HepG2 (cell line): Measurements from ENCODE around the gene EXOC3L4. TPM values are rescaled to one million over a fixed set of nuclear protein-coding genes. Genes with fewer than 3 reads are reported as not detected.

ENCODE experiments used
- ESRRA ChIP-seq: sonication (generic); formaldehyde crosslinking; IDR thresholded peaks from 2 replicates; pipeline ENCODE4 v1.5.1; 2020; ENCODE audit warnings: mild to moderate bottlenecking, low read depth, missing genetic modification reagents
- MXI1 ChIP-seq: IDR thresholded peaks from 3 replicates; pipeline ENCODE4 v1.6.1; 2012; ENCODE audit warnings: low read depth, low read length, inconsistent platforms, borderline replicate concordance
- NFATC3 ChIP-seq: sonication (generic); formaldehyde crosslinking; IDR thresholded peaks from 2 replicates; pipeline ENCODE4 v1.5.1; 2020; ENCODE audit warnings: mild to moderate bottlenecking, missing genetic modification reagents
- NFIC ChIP-seq: IDR thresholded peaks from 2 replicates; pipeline ENCODE4 v1.6.1; 2012; ENCODE audit warnings: mild to moderate bottlenecking, low read length, inconsistent platforms
- PPARG ChIP-seq: conservative IDR thresholded peaks from 2 replicates; pipeline ENCODE4 v1.6.1; 2016; ENCODE audit warnings: missing biosample characterization, missing genetic modification reagents
- RBM39 ChIP-seq: fragments of 200-400 bp; formaldehyde crosslinking; IDR thresholded peaks from one replicate; pipeline ENCODE4 v1.6.1; 2018; ENCODE audit warnings: antibody characterized with exemption, mild to moderate bottlenecking, low read depth, low read length; ENCODE audit not compliant: poor library complexity, severe bottlenecking
- ZNF30 ChIP-seq: sonication (generic); formaldehyde crosslinking; IDR thresholded peaks from 2 replicates; pipeline ENCODE4 v1.5.0; 2020; ENCODE audit warnings: mild to moderate bottlenecking, missing genetic modification reagents
- ZNF768 ChIP-seq: sonication (generic); formaldehyde crosslinking; IDR thresholded peaks from 2 replicates; pipeline ENCODE4 v1.4.0; 2020; ENCODE audit warnings: missing genetic modification reagents
- polyA plus RNA-seq, 8 experiments: library from polyadenylated mRNA; depleted of rRNA in 3 of 8; stranded (reverse) in 7 of 8; unstranded in 1 of 8; fragments of >200 nt; fragmentation: Illumina TruSeq in 4 of 8; extraction: Trizol in 4 of 8; gene quantifications; 2 replicates each; pipeline versions ENCODE4 v1.2.1 to v1.2.3, GENCODE V29; 2011 to 2016; ENCODE audit warnings: low read depth in 4 of 8, missing spikeins in 1 of 8, mixed read lengths in 1 of 8; ENCODE audit not compliant: insufficient read depth in 1 of 8
- total RNA-seq, 5 experiments: library from RNA; depleted of rRNA; stranded (reverse); fragments of >200 nt; fragmentation: Illumina TruSeq; extraction: Trizol; gene quantifications; 2 replicates each; pipeline ENCODE4 v1.2.3, GENCODE V29; 2016; ENCODE audit warnings: low read depth in 1 of 5
- TF ChIP-seq, protein P1 (sequence below): sonication (generic); formaldehyde crosslinking; IDR thresholded peaks from 2 replicates; pipeline ENCODE4 v1.8.1; 2022; ENCODE audit warnings: mild to moderate bottlenecking, missing genetic modification reagents
- TF ChIP-seq, protein P2 (sequence below): sonication (generic); formaldehyde crosslinking; IDR thresholded peaks from 2 replicates; pipeline ENCODE4 v1.4.0; 2020; ENCODE audit warnings: missing genetic modification reagents
- TF ChIP-seq, protein P3 (sequence below): sonication (generic); formaldehyde crosslinking; IDR thresholded peaks from 2 replicates; pipeline ENCODE4 v1.5.1; 2020; ENCODE audit warnings: missing genetic modification reagents, mild to moderate bottlenecking, borderline replicate concordance
- TF ChIP-seq, protein P4 (sequence below): sonication (generic); formaldehyde crosslinking; IDR thresholded peaks from 2 replicates; pipeline ENCODE4 v1.4.0; 2020; ENCODE audit warnings: low read depth, mild to moderate bottlenecking, missing genetic modification reagents
- TF ChIP-seq, protein P5 (sequence below): sonication (generic); formaldehyde crosslinking; IDR thresholded peaks from 2 replicates; pipeline ENCODE4 v1.4.0; 2020; ENCODE audit warnings: mild to moderate bottlenecking, missing genetic modification reagents
- TF ChIP-seq, protein P6 (sequence below): sonication (generic); formaldehyde crosslinking; IDR thresholded peaks from 2 replicates; pipeline ENCODE4 v1.4.0; 2020; ENCODE audit warnings: missing genetic modification reagents
- TF ChIP-seq, protein P7 (sequence below): IDR thresholded peaks from 2 replicates; pipeline ENCODE4 v1.6.1; 2016; ENCODE audit warnings: low read depth
- TF ChIP-seq, protein P8 (sequence below): sonication (generic); formaldehyde crosslinking; IDR thresholded peaks from 2 replicates; pipeline ENCODE4 v1.4.0; 2020; ENCODE audit warnings: missing genetic modification reagents

EXOC3L4 gene
- total and polyA plus RNA-seq, 2 of the 13 experiments (the other 11 are each of a cell fraction or from before 2014, with no cell fraction given) = 11.8 to 27.0 TPM

DNA sequence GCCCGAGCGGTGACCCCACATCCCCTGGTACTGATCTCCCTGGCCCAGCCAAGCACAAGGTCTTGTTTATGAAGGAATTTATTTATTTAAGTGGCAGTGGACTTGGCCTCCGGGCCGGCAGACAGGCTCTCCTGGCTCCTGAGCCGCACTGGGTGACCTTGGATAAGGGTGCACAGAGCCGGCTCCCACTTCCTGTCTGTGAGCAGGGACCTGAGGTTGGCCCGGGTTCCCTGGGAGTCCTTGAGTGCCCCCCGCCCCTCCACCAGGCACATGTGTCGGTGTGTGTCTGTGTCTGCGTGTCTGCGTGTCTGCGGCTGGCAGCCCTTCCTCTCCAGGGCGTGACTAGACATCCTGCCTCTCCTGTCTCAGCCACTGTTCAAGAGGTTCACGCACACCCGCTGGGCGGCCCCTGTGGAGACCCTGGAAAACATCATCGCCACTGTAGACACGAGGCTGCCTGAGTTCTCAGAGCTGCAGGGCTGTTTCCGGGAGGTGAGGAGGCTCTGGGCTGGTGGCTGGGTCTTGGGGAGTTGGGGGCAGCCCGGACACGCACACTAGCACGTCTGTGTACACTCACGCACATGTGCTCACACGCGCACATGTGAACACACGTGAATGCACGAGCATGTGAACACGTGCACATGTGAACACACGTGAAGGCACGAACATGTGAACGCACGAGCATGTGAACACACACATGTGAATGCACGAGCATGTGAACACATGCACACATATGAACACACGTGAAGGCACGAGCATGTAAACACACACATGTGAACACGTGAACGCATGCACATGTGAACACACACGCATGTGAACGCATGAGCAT lies 38.1 kb downstream of the EXOC3L4 start (continued):
- TF ChIP-seq, protein P1, sequence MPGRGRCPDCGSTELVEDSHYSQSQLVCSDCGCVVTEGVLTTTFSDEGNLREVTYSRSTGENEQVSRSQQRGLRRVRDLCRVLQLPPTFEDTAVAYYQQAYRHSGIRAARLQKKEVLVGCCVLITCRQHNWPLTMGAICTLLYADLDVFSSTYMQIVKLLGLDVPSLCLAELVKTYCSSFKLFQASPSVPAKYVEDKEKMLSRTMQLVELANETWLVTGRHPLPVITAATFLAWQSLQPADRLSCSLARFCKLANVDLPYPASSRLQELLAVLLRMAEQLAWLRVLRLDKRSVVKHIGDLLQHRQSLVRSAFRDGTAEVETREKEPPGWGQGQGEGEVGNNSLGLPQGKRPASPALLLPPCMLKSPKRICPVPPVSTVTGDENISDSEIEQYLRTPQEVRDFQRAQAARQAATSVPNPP = no peak
- TF ChIP-seq MXI1 = no peak
- TF ChIP-seq, protein P2, sequence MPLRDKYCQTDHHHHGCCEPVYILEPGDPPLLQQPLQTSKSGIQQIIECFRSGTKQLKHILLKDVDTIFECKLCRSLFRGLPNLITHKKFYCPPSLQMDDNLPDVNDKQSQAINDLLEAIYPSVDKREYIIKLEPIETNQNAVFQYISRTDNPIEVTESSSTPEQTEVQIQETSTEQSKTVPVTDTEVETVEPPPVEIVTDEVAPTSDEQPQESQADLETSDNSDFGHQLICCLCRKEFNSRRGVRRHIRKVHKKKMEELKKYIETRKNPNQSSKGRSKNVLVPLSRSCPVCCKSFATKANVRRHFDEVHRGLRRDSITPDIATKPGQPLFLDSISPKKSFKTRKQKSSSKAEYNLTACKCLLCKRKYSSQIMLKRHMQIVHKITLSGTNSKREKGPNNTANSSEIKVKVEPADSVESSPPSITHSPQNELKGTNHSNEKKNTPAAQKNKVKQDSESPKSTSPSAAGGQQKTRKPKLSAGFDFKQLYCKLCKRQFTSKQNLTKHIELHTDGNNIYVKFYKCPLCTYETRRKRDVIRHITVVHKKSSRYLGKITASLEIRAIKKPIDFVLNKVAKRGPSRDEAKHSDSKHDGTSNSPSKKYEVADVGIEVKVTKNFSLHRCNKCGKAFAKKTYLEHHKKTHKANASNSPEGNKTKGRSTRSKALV (CRISPR knock-in tag) = no peak
- TF ChIP-seq, protein P3, sequence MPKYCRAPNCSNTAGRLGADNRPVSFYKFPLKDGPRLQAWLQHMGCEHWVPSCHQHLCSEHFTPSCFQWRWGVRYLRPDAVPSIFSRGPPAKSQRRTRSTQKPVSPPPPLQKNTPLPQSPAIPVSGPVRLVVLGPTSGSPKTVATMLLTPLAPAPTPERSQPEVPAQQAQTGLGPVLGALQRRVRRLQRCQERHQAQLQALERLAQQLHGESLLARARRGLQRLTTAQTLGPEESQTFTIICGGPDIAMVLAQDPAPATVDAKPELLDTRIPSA = no peak
- TF ChIP-seq, protein P4, sequence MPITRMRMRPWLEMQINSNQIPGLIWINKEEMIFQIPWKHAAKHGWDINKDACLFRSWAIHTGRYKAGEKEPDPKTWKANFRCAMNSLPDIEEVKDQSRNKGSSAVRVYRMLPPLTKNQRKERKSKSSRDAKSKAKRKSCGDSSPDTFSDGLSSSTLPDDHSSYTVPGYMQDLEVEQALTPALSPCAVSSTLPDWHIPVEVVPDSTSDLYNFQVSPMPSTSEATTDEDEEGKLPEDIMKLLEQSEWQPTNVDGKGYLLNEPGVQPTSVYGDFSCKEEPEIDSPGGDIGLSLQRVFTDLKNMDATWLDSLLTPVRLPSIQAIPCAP (CRISPR knock-in tag) = no peak
- TF ChIP-seq, protein P5, sequence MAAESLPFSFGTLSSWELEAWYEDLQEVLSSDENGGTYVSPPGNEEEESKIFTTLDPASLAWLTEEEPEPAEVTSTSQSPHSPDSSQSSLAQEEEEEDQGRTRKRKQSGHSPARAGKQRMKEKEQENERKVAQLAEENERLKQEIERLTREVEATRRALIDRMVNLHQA (CRISPR knock-in tag) = no peak
- TF ChIP-seq ZNF768 (CRISPR knock-in tag) = no peak
- TF ChIP-seq, protein P6, sequence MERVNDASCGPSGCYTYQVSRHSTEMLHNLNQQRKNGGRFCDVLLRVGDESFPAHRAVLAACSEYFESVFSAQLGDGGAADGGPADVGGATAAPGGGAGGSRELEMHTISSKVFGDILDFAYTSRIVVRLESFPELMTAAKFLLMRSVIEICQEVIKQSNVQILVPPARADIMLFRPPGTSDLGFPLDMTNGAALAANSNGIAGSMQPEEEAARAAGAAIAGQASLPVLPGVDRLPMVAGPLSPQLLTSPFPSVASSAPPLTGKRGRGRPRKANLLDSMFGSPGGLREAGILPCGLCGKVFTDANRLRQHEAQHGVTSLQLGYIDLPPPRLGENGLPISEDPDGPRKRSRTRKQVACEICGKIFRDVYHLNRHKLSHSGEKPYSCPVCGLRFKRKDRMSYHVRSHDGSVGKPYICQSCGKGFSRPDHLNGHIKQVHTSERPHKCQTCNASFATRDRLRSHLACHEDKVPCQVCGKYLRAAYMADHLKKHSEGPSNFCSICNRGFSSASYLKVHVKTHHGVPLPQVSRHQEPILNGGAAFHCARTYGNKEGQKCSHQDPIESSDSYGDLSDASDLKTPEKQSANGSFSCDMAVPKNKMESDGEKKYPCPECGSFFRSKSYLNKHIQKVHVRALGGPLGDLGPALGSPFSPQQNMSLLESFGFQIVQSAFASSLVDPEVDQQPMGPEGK (CRISPR knock-in tag) = no peak
- TF ChIP-seq RBM39 = no peak
- TF ChIP-seq, protein P7, sequence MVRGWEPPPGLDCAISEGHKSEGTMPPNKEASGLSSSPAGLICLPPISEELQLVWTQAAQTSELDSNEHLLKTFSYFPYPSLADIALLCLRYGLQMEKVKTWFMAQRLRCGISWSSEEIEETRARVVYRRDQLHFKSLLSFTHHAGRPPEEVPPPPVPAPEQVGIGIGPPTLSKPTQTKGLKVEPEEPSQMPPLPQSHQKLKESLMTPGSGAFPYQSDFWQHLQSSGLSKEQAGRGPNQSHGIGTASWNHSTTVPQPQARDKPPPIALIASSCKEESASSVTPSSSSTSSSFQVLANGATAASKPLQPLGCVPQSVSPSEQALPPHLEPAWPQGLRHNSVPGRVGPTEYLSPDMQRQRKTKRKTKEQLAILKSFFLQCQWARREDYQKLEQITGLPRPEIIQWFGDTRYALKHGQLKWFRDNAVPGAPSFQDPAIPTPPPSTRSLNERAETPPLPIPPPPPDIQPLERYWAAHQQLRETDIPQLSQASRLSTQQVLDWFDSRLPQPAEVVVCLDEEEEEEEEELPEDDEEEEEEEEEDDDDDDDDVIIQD (CRISPR knock-in tag) = no peak
- no peak for TF ChIP-seq ZNF30 (CRISPR knock-in tag)
- no peak for TF ChIP-seq PPARG
- no peak for TF ChIP-seq NFATC3
- peak; percentile 47; the same call in 1 of the 2 replicates for TF ChIP-seq ESRRA
- TF ChIP-seq, protein P8, sequence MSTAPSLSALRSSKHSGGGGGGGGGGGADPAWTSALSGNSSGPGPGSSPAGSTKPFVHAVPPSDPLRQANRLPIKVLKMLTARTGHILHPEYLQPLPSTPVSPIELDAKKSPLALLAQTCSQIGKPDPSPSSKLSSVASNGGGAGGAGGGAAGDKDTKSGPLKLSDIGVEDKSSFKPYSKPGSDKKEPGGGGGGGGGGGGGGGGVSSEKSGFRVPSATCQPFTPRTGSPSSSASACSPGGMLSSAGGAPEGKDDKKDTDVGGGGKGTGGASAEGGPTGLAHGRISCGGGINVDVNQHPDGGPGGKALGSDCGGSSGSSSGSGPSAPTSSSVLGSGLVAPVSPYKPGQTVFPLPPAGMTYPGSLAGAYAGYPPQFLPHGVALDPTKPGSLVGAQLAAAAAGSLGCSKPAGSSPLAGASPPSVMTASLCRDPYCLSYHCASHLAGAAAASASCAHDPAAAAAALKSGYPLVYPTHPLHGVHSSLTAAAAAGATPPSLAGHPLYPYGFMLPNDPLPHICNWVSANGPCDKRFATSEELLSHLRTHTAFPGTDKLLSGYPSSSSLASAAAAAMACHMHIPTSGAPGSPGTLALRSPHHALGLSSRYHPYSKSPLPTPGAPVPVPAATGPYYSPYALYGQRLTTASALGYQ (CRISPR knock-in tag) = no peak; the same call in 1 of the 2 replicates
- no peak for TF ChIP-seq NFIC
